ENCODE measurements around the gene MYL7.

- TF ChIP-seq, protein P1, sequence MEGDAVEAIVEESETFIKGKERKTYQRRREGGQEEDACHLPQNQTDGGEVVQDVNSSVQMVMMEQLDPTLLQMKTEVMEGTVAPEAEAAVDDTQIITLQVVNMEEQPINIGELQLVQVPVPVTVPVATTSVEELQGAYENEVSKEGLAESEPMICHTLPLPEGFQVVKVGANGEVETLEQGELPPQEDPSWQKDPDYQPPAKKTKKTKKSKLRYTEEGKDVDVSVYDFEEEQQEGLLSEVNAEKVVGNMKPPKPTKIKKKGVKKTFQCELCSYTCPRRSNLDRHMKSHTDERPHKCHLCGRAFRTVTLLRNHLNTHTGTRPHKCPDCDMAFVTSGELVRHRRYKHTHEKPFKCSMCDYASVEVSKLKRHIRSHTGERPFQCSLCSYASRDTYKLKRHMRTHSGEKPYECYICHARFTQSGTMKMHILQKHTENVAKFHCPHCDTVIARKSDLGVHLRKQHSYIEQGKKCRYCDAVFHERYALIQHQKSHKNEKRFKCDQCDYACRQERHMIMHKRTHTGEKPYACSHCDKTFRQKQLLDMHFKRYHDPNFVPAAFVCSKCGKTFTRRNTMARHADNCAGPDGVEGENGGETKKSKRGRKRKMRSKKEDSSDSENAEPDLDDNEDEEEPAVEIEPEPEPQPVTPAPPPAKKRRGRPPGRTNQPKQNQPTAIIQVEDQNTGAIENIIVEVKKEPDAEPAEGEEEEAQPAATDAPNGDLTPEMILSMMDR (IDR thresholded peaks at IDR 0.05; ENCODE audit: low read length), result no peak
- TF ChIP-seq EZH2 (optimal IDR thresholded peaks at IDR 0.05; ENCODE audit: low read depth, low read length) (no peak), EZH2phosphoT487 (IDR thresholded peaks at IDR 0.05; ENCODE audit: low read length) (no peak)
Observed at GRCh38 chr7:44161371-44161770, 20.2 kb upstream of the MYL7 start.

All from MM.1S (cell line).